HG03432 (cell line): ENCODE data around the gene LY6G6D.
A peak's percentile ranks its signal among the peaks of the same experiment; 100 is the strongest.

Experiments used
- ATAC-seq: cut with Tn5 transposase; IDR thresholded peaks from one replicate; pipeline ENCODE4 v1.9.1; 2021; ENCODE audit warnings: mild to moderate bottlenecking, moderate library complexity; ENCODE audit not compliant: unreplicated experiment

The LY6G6D gene

DNA sequence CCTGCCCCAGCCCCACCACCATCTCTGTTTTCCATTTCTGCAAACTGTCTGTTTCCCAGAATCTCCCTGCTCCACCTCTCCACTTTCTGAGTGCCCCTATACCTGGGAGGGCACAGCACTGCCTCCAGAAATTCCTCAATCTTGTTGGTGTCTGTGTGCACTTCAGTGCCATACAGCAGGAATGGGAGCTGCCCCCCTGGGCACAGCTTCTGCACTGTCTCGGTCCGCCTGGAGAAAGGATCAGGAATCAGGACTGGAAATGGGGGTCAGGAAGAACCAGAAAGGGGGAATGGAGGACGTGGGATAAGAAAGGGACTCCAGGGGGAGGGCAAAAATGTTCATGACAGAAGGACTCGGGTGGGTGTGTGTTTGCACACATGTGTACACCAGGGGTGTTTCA lies 18.6 kb downstream of the LY6G6D start:
- ATAC-seq, result no peak

DNA sequence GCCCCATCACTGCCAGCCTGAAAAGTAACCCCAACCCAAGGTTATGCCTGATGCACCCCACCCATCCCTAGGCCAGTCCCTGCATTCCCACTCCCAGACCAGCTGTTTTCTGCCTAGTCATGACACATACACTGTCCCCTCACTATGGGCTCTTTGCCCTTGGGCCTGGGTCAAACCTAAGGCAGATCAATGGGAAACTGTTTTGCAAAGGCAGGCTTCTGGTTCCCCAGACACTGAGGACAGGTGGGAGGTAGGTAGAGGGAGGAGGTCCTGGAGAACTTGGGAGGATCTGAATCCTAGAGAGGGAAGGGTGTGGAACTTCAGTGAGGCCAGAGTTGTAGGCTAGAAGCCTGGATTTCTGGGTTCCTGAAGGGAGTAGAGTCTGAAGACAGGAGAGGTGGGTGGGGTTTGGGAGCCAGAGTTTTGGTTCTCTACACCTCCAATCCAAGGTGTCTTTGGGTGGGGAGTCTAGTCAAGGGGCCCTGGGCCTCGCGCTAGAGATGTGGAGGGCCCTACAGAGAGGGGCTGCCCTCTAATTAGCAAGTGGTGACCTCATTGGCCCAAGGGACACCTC lies 19.2 kb downstream of the LY6G6D start:
- no peak for ATAC-seq

DNA sequence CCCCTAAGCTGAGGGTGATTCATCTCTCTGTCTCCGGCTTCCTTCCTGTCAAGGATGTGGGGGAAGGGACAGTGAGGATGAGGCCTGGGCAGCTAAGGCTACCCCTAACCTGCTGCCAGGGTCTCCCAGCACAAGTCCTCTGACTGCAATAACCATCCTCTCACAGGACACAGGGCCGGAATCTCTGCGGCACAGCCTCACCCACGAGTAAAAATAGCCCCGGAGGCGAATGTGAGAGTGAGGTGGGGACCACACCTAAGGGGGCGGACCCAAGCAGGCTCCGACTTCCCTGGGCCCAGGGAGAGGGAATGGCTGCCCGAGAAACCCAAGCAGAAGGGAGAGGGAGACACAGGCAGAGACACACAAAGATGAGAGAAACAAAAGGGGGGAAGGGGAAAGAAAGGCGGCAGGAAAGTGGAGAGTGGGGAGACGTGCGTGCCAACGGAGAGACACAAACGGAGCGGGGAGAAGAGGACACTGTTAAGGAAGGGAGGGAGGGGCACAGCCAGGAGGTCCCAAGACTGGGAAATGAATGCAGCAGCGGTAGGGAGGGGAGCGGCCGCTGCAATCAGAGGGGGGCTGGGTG lies 19.8 kb downstream of the LY6G6D start:
- ATAC-seq, result no peak

GRCh38 chr6:31736021-31736767 lies 21.0 kb downstream of the LY6G6D start, which contains the start of gene CLIC1:
Gene CLIC1 (minus strand): TSS chr6:31736530. CDS start chr6:31736300, 230 bp downstream.
- ATAC-seq, result peak; percentile 25

GRCh38 chr6:31736768-31737314 lies 21.7 kb downstream of the LY6G6D start:
- ATAC-seq, result no peak

- no peak for ATAC-seq
Measured at GRCh38 chr6:31737315-31737990, 22.3 kb downstream of the LY6G6D start.

GRCh38 chr6:31737991-31738979 lies 23.1 kb downstream of the LY6G6D start:
- no peak for ATAC-seq

DNA sequence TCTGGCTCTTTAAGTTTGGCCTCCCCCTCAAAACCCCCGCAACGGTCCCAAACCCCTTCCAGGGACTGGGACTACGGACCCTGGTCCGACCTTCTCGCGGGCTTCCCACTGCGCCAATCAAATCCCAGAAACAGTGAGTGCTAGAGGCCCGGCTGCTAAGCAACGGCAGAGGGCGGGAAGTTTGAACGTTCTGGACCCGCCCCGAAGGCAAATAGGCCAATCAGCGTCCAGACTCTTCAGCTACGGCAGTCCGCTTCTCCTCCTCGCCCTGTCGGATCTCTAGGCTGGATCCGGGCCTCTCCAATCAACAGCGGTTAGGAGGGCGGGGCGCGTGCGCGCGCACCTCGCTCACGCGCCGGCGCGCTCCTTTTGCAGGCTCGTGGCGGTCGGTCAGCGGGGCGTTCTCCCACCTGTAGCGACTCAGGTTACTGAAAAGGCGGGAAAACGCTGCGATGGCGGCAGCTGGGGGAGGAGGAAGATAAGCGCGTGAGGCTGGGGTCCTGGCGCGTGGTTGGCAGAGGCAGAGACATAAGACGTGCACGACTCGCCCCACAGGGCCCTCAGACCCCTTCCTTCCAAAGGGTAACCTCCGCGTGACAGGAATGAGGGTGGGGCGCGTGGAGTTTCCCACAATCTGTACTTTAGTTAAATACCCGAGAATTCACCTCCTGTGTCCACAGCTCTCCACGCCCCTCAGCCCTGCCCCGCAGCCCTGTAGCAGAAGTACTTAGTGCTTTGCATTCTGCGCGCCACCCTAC lies 24.7 kb downstream of the LY6G6D start, which contains the start of gene MSH5:
Gene MSH5, plus strand, starts transcription at position 367 of the 758 bp plus-strand sequence. CDS start 462 bp downstream, outside the sequence.
- peak; percentile 67 for ATAC-seq

GRCh38 chr6:31740397-31741223 lies 25.5 kb downstream of the LY6G6D start:
- no peak for ATAC-seq

DNA sequence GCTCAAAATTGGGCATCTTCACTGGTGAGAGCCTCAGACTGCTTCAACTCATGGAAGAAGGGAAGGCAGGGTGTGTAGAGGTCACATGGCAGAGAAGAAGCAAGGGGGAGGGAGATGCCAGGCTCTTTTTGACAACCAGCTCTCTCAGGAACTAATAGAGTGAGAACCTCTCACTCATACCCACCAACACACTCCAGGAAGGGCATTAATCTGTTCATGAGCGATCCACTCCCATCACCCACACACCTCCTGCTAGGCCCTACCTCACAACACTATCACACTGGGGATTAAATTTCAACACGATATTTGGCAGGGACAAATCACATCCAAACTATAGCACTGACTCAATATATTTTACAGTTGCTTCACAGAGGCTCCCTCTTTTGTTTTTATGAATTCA lies 26.7 kb downstream of the LY6G6D start:
- no peak for ATAC-seq

DNA sequence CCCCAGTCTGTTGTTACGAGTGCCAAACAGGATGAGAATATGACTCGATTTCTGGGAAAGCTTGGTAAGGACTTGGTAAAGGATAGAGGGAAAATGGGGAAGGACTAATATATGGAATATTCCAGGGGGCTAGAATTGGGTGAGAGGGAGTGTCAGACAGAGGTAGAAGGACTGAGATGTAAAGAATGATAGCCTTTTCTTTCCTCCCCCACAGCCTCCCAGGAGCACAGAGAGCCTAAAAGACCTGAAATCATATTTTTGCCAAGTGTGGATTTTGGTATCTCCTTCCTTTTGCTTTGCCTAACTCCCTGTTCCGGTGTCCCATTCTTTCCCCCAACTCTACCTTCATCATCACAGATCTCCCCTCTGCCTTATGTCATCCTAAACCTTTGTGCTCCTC lies 27.7 kb downstream of the LY6G6D start:
- no peak for ATAC-seq

- no peak for ATAC-seq
Measured at GRCh38 chr6:31744422-31744821, 29.3 kb downstream of the LY6G6D start.

DNA sequence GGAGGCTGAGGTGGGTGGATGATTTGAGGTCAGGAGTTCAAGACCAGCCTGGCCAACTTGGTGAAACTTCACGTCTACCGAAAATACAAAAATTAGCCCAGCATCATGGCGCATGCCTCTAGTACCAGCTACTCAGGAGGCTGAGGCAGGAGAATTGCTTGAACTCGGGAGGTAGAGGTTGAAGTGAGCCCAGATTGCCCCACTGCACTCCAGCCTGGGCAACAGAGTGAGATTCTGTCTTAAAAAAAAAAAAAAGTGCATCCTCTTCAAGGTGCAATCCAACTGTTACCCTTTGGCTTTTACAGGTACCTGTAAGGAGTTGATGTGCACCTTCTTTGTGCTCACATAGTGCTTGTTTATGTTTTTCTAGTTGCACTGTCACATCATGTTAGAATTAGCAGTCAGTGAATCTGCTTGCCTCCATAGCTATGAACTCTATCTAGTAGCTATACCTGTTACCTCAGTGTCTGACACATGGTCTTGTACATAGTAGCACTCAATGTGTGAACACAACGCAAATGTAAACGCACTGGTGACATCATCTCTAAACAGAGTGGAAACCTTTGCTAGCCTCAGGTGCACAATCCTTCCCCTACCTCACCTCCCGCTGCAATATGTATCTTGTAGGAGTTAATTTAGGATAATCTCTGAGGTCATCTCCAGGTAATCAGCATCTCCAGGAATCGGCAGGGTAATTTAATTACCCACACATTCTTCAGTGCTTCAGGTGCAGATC lies 34.3 kb downstream of the LY6G6D start:
- ATAC-seq, result no peak

- no peak for ATAC-seq
Measured at GRCh38 chr6:31750411-31751022, 35.4 kb downstream of the LY6G6D start.

GRCh38 chr6:31752739-31753319 lies 37.7 kb downstream of the LY6G6D start:
- ATAC-seq, result no peak

- ATAC-seq, result no peak
Measured at GRCh38 chr6:31758281-31758680, 43.1 kb downstream of the LY6G6D start.

GRCh38 chr6:31760790-31761189 lies 45.6 kb downstream of the LY6G6D start:
- ATAC-seq, result no peak
